Activated T-cell treated with anti-CD3 and anti-CD28 coated beads, Interleukin-2, amount 50 U/mL, for 4 hours (primary cell): ENCODE data around the gene ZNF775. TPM values are rescaled to one million over a fixed set of nuclear protein-coding genes. Genes with fewer than 3 reads are reported as not detected.

Experiments used
- ATAC-seq, 2 donors: fragments of 200-7000 bp; cut with Tn5 transposase; one replicate each; pipeline ENCODE4 v1.10.0; 2021
- DNase-seq: peaks from one replicate; pipeline ENCODE4 v3.0.0-alpha.2; 2020
- H3K27me3 Mint-ChIP-seq: one replicate; pipeline ENCODE4 v1.8.0; 2021; ENCODE audit warnings: low read depth, mixed read lengths
- H3K36me3 Mint-ChIP-seq: one replicate; pipeline ENCODE4 v1.8.0; 2022; ENCODE audit warnings: mixed read lengths; ENCODE audit not compliant: insufficient read depth
- H3K4me1 Mint-ChIP-seq: one replicate; pipeline ENCODE4 v1.8.0; 2021; ENCODE audit warnings: low read depth, mixed read lengths
- H3K4me3 Mint-ChIP-seq: one replicate; pipeline ENCODE4 v1.8.0; 2021; ENCODE audit warnings: mild to moderate bottlenecking, moderate library complexity, mixed read lengths
- H3K9me3 Mint-ChIP-seq: one replicate; pipeline ENCODE4 v1.8.0; 2021; ENCODE audit warnings: mixed read lengths
- total RNA-seq, 3 donors: library from RNA; stranded (reverse); gene quantifications; one replicate each; pipeline ENCODE4 v1.2.1, GENCODE V29; 2021

The ZNF775 gene
- total RNA-seq, 3 donors from 2014 or later = 3.4 to 4.5 (median 4.2) TPM

DNA sequence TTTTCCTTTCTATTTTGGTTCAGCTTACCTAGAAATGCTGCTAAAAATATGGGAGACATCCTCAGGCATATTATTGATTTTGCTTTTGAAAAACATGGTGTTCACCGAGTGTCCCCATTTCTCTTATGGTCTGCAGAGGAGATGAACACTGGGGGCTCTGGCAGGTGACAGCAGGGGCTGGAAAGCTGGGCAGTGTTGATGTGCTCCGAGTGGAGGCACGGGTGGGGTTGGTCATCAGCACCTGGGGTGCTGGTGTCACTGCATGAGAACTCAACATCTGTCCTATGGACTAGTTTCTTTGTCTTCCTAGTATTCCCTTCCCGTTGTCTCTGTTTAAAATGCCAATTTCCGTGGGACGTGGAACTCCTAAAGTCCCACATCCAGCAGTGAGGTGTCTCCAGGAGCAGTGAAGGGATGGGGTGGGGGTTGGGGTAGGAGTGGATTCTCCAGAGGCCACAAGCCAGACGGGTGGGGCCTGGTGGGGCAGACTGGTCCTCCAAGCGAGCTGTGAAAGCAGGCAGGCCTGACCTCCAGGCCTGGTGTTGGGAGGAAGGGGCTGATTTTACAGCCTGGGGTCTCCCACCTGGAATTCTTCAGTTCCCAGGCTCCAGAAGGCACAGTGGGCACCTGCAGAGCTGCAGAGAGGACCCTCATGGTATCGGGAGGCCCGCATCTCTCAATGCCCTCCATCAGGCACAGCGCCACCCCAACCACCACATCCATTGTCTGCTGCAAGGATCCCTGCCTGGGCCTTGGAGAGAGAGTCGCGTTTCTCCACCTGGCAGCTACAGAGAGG lies 24.4 kb downstream of the ZNF775 start:
- Mint-ChIP-seq H3K4me1 (peaks cover 31% of the 10 kb centered on the region), H3K27me3 (no peaks in the 10 kb centered on the region), H3K4me3 (peak overlapping the region; percentile 92), H3K36me3 (peaks cover 3% of the 10 kb centered on the region), H3K9me3 (no peaks in the 10 kb centered on the region)
- no peak for ATAC-seq
- DNase-seq = no peak

DNA sequence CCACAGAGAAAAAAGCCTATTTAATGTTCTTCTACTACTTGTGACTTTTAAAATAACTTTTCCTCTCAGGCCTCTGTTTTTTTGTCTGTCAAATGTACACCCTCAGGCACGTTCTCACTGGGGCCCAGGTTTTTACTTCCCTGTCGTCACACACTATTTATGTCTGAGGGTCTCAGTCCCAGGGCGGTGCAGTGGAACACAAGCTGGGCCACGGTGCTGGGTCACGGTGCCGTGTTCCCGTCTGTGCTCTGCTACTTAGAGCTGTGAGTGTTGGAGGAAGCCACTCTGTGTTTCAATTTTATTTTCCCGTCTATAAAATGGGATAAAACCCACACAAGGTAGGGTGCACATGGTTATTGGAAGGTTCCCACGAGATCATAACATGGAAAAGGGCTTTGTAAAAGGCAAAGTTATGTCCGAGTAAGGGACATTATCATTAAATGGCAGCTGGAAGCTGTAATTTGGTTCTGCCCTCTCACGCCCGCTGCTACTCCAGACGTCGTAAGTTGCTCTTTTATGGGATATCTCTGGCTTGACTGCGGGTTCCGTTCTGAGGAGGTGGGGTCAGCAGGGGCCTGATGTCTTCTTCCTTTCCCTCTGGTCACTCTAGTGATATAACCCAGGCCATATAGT lies 25.2 kb downstream of the ZNF775 start:
- Mint-ChIP-seq H3K27me3 (no peaks in the 10 kb centered on the region), H3K4me3 (peak overlapping the region; percentile 92), H3K9me3 (no peaks in the 10 kb centered on the region), H3K4me1 (peaks cover 35% of the 10 kb centered on the region), H3K36me3 (peaks cover 6% of the 10 kb centered on the region)
- no peak for ATAC-seq
- no peak for DNase-seq

DNA sequence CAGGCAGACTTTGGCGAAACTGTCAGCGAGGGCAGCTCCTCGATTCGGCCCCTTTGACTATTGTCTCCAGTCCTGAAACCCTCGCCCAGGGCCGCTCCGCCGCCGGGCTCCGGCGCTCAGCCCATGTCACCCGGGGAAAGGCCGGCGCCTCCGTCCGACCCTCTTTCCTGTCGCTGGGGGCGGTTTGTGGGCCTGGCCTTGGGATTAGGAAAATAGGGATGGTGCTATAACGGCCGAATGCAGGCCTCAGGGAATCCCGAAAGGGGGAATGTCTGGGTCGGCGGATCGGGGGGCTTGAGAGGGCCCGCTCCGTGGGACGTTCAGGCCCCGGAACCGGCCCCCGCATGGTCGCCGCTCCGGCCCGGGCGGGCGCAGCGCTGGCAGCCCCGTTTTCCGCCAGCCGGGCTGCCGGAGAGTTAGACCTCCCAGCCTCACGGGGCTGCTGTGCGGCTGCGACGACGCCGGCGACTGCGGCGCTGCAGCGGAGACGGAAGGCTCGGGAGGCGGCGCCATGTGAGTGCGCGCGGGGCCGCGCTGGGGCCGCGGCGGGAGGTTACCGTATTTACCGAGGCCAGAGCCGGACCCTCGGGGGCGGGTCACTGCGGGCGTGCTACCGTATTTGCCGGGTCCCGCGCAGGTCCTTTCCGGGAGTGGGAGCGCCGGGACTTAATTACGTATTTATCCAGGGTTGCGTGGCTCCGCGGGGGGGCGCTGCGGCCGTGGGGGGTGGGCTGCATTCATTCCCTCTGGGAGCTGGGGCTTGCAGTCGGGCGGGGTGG lies 25.9 kb downstream of the ZNF775 start:
- DNase-seq (peak; percentile 61), ATAC-seq (peak; percentile 84 to 87)
- peaks cover 35% of the 10 kb centered on the region for H3K4me1 Mint-ChIP-seq
- no peaks in the 10 kb centered on the region for H3K9me3 Mint-ChIP-seq
- H3K4me3 Mint-ChIP-seq = peak overlapping the region; percentile 92
- H3K27me3 Mint-ChIP-seq = no peaks in the 10 kb centered on the region
- H3K36me3 Mint-ChIP-seq = peaks cover 6% of the 10 kb centered on the region

DNA sequence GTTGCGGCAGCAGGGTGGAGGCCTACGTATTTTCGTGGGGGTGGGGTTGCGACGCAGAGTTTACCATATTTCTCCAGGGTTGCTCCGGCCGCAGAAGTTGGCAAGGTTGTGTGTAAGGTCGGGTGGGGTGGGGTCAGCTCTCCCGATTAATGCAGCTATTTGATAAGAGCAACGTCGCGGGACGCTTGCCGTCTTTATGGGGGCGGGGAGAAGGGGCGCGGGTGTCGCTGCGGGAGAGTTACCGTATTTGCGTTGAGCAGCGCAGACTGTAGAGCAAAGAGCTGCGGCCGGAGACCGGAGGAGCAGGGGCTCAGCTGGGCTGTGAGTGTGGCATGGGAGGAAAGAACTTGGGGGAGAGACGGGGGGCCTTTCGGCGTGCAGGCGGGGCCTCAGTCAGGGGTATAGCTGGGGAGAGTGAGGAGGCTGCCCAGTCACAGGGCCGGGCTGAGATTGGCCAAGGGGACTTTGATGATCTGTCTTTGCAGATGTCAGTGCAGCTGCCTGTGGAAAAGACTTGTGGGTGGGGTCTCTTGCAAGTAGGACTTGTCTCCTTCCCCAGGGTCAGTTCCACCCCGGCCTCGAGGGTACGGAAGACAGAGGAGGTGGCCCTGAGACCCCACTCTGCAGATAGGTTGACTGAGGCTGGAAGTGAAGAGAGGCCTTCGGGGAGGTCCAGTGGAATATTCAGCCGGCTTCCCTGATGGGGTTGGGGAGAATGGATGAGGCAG lies 26.6 kb downstream of the ZNF775 start:
- Mint-ChIP-seq H3K9me3 (no peaks in the 10 kb centered on the region), H3K4me1 (peaks cover 35% of the 10 kb centered on the region), H3K27me3 (no peaks in the 10 kb centered on the region)

DNA sequence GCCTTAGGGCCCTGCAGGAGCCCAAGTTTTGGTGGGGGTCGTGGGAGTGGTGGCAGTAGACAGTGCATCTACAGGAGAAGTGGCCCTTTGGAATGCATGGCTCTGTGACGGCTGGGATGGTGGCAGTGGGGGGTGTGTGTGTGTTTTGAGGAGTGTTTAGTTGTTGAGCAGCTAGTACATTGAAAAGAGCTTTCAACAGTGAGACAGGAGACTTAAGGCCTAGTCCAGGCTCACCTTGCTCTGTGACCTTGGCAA lies 27.1 kb downstream of the ZNF775 start:
- Mint-ChIP-seq H3K27me3 (no peaks in the 10 kb centered on the region), H3K4me1 (peaks cover 35% of the 10 kb centered on the region), H3K9me3 (no peaks in the 10 kb centered on the region), H3K4me3 (peak overlapping the region; percentile 92), H3K36me3 (peaks cover 10% of the 10 kb centered on the region)
- DNase-seq = no peak
- ATAC-seq = no peak

More for the DNA sequence above, 26.6 kb downstream of the ZNF775 start:
- DNase-seq (no peak), ATAC-seq (peak; percentile 27 to 29)
- Mint-ChIP-seq H3K4me3 (peak overlapping the region; percentile 92), H3K36me3 (peaks cover 7% of the 10 kb centered on the region)

DNA sequence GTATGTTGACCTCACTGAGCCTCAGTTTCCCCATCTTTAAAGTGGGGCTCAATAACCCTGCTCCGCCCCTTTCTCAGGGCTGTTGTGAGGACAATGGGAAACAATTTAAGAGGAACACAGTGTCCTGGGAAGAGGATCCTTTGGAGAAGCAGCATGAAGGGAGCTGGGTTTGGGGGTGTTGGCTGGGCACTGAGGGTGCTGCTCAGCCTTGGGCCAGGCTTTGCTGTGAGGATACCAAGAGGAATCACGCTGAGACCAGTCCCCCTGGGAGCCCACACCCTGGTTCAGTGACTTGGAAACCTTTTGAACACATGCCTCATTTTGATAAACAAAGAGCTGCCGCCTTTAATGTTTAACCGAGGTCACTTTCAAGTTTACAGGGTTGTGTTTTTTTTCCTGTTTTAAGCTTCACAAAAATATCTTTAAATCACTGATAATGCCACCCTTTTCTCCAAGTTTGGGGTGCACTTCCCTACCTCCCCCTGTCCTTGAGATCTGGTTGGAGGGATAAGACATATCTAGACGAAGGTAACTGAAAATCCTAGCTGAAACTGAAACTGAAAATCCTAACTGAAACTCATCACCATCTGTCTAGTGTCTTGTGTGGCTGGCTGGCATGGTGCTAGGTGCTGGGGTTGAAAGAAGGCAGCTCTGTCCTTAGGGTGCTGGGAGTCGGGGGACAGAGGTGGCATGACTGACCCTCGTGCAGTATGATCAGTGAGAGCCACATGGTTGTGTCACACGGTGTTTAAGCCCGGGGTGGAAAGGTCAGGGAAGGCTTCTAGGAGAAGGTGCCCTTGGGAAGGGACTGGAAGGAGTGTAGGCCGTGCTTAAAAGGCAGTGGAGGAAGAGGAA lies 27.7 kb downstream of the ZNF775 start:
- Mint-ChIP-seq H3K9me3 (no peaks in the 10 kb centered on the region), H3K4me1 (peaks cover 33% of the 10 kb centered on the region), H3K4me3 (peak overlapping the region; percentile 92), H3K36me3 (peaks cover 10% of the 10 kb centered on the region), H3K27me3 (no peaks in the 10 kb centered on the region)
- no peak for DNase-seq
- peak; percentile 48 to 63 for ATAC-seq

DNA sequence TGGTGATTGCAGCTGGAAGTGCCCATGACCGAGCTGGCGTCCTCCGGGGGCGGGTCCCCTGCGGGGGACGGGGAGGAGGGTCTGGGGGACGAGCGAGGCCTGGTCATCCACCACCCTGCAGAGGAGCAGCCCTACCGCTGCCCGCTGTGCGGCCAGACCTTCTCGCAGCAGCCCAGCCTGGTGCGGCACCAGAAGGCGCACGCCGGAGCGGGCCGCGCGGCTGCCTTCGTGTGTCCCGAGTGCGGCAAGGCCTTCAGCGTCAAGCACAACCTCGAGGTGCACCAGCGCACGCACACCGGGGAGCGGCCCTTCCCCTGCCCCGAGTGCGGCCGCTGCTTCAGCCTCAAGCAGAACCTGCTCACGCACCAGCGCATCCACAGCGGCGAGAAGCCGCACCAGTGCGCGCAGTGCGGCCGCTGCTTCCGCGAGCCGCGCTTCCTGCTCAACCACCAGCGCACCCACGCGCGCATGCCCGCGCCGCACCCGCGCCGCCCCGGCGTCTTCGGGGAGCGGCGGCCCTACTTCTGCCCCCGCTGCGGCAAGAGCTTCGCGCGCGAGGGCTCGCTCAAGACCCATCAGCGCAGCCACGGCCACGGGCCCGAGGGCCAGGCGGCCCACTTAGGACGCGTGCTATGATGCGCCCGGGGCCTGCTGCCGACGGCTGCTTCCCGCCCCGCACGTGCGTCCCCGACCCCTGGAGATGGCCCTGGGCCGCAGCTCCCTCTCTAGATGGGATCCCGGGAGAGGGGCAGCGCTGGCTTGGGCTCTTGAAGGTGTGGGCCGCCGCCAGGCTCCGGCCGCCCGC lies 28.7 kb downstream of the ZNF775 start:
- Mint-ChIP-seq H3K4me1 (peaks cover 33% of the 10 kb centered on the region), H3K36me3 (peaks cover 12% of the 10 kb centered on the region), H3K27me3 (no peaks in the 10 kb centered on the region), H3K9me3 (no peaks in the 10 kb centered on the region), H3K4me3 (no peak overlapping the region)
- ATAC-seq (no peak), DNase-seq (no peak)

DNA sequence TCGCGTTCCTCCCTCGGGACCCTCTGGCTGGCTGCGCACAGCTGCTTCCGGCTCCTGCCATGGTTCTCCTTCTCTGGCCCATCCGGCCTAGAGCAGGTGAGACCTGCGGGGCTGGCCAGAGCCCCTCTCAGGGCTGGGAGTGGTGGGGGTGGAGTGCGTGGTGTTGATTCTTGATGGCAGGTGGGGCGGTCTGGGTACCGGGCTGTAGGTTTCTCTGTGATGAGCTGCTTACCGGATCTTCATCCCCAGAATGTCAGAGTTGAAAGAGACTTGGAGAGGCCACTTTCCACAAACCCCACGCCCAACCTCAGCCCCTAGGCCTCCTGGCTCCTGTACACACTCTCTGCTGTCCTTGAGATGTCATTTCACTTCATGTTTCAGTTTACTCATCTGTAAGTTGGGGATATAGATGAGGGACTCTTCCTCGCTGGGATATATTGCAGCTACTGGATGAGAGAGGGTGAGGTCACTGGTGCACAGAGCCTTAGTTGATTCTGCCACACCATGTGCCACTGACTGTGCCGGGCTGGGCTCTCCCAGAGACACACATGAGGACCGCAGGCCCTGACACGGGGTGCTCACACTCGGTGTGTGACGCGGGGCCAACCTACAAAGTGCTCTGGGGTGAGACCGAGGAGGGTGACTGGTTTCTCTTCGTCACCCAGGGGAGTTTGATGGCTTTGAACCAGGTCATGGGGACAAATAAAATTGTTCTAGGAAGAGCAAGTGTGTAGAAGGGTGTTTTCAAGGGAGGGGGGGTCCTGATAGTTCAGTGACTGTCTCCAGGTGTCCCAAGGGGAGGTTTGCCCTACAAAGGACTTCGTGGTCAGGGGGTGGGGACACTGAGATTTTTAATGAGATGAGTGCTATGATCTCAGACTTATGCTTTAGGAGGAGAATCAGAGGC lies 29.5 kb downstream of the ZNF775 start:
- DNase-seq (no peak), ATAC-seq (no peak)
- peaks cover 35% of the 10 kb centered on the region for H3K4me1 Mint-ChIP-seq
- H3K36me3 Mint-ChIP-seq = peaks cover 15% of the 10 kb centered on the region
- H3K4me3 Mint-ChIP-seq = no peak overlapping the region
- H3K27me3 Mint-ChIP-seq = no peaks in the 10 kb centered on the region
- no peaks in the 10 kb centered on the region for H3K9me3 Mint-ChIP-seq

DNA sequence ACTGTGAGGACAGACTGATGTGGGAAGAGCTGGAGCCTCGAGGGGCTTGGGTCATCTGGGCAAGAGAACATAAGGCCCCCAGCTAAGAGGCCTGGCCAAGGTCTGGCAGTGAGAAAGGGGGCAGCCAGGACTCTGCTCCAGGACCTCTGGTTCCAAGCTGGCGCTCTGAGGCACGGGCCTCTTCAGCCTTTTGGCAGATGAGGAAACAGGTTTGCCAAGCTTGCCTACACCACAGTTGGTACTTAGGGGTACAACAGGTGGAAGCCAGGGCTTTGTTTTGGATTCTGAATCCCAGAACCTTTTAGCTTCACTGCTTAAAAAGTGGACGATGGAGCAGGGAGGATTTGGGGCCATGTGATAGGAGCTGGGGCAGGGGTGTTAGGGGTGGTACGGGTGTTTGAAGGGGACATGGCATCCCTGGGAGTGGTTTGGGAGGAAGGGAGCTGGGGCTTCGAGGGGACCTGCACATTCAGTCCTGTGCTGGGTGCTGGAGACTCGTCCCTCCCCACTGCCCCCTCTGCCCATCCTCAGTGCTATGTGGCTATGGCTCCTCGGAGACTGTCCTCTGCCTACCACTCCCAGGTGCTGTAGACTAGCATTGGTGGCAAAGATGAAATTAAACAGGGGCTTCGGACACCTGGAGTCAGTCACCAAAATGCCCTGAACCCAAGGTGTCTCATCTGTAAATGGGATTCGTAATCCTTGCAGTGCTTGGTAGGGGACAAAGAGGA lies 30.3 kb downstream of the ZNF775 start:
- DNase-seq (no peak), ATAC-seq (no peak)
- H3K27me3 Mint-ChIP-seq = no peaks in the 10 kb centered on the region
- no peak overlapping the region for H3K4me3 Mint-ChIP-seq
- peaks cover 29% of the 10 kb centered on the region for H3K4me1 Mint-ChIP-seq
- H3K36me3 Mint-ChIP-seq = peaks cover 15% of the 10 kb centered on the region
- H3K9me3 Mint-ChIP-seq = no peaks in the 10 kb centered on the region

DNA sequence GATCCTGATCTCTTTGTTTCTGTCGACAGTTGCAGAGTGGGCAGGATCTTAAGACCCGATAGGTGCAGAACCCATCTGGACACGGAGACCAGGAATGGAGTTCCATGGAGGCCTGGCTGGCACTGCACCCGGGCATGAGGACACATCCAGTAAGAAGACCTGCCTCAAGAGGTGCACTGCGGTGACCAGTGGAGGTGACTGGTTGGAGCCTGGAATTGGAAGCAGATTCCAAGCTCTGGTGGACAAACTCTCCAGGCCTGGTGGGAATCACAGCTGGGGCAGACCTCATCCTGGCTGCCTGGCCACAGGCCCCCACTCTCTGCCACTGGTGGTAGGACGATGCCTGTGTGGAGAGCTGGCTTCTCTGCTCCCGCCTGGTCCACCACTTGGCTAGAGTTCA lies 31.0 kb downstream of the ZNF775 start:
- Mint-ChIP-seq H3K27me3 (no peaks in the 10 kb centered on the region), H3K4me1 (peaks cover 26% of the 10 kb centered on the region), H3K9me3 (no peaks in the 10 kb centered on the region), H3K4me3 (no peak overlapping the region), H3K36me3 (peaks cover 15% of the 10 kb centered on the region)
- no peak for DNase-seq
- ATAC-seq = no peak

DNA sequence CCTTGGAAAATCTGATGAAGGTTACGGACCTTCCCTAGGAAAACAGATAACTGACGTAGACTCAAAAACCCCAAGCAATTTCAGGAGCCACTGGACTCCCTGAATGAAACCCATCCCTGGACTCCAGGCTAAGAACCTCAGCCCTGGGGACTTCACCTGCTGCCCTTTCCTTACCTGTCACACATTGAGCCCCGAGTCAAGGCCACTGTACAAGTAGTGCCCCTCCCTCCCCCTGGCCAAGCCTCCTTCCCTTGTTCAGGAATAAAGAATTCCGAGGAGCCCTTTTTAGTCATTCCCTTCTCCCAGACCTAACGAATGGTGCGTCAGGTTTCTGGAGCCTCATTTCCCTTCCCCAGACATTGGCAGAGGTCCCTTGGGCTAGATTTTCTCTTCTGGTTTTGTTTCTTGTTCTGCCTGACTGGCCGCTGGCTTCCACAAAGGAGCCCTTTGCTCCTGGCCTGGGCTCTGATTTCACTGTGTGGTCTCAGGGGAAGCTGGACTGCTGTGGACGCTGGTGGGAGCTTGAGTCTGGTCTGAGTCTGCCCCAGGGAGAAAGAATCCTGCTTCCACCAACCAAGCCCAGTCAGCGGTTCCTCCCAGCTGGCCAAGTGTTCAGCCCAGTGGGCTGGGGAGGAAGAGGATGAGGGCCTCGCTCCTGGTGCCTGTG lies 31.7 kb downstream of the ZNF775 start:
- DNase-seq (no peak), ATAC-seq (no peak)
- H3K36me3 Mint-ChIP-seq = peaks cover 15% of the 10 kb centered on the region
- peaks cover 22% of the 10 kb centered on the region for H3K4me1 Mint-ChIP-seq
- no peak overlapping the region for H3K4me3 Mint-ChIP-seq
- no peaks in the 10 kb centered on the region for H3K27me3 Mint-ChIP-seq
- no peaks in the 10 kb centered on the region for H3K9me3 Mint-ChIP-seq
